A549 (cell line): ENCODE measurements around the gene EFCAB8. TPM values are rescaled to one million over a fixed set of nuclear protein-coding genes. Genes with fewer than 3 reads are reported as not detected.

ENCODE experiments used
- ATAC-seq, 2 experiments: fragments of 200-7000 bp in 1 of 2; fragments of >200 bp in 1 of 2; cut with Nextera tagmentation in 1 of 2; cut with Tn5 transposase in 1 of 2; 3 replicates each; pipeline versions ENCODE4 v1.8.0 to v1.9.1; 2018 to 2020; ENCODE audit warnings: mild to moderate bottlenecking in 1 of 2, moderate library complexity in 1 of 2
- CTCF ChIA-PET: fragments of 300-600 bp; sonication (Branson Sonifier 250); formaldehyde crosslinking; extraction: SDS; loops from one replicate; lab custom pipeline; 2021; ENCODE audit warnings: antibody characterized with exemption, inconsistent platforms; lab: Yijun Ruan, JAX
- POLR2A ChIA-PET: fragments of 350-600 bp; formaldehyde crosslinking; extraction: SDS; loops from one replicate; lab custom pipeline; 2021; ENCODE audit warnings: antibody characterized with exemption, inconsistent platforms; lab: Yijun Ruan, JAX
- DNase-seq, 2 experiments: peaks; one replicate each; pipeline versions ENCODE4 v3.0.0 to v3.0.0-alpha.2; 2011 to 2016; ENCODE audit warnings: low read depth in 1 of 2, low spot score in 1 of 2
- FAIRE-seq: peaks from 2 replicates; lab custom pipeline; 2011; peaks lifted over from hg19 to GRCh38; lab: Jason Lieb, UNC
- H3K27ac ChIP-seq, 2 experiments: fragments of >200 bp; sonication (Bioruptor Twin); formaldehyde crosslinking; 3 replicates each; pipeline ENCODE4 v1.5.1; 2016 to 2017
- H3K4me1 ChIP-seq: fragments of >200 bp; sonication (Bioruptor Twin); formaldehyde crosslinking; 3 replicates; pipeline ENCODE4 v1.6.1; 2016
- H3K4me2 ChIP-seq: fragments of >200 bp; sonication (Bioruptor Twin); formaldehyde crosslinking; 3 replicates; pipeline ENCODE4 v1.6.1; 2016
- H3K4me3 ChIP-seq: fragments of >200 bp; sonication (Bioruptor Twin); formaldehyde crosslinking; 3 replicates; pipeline ENCODE4 v1.5.1; 2016
- H3K9me3 ChIP-seq: fragments of >200 bp; sonication (Bioruptor Twin); formaldehyde crosslinking; 3 replicates; pipeline ENCODE4 v1.6.1; 2016
- BCL3 ChIP-seq: fragments of >200 bp; sonication (Bioruptor Twin); formaldehyde crosslinking; IDR thresholded peaks from 3 replicates; pipeline ENCODE4 v1.6.1; 2016
- BHLHE40 ChIP-seq: IDR thresholded peaks from 2 replicates; pipeline ENCODE4 v1.6.1; 2012; ENCODE audit warnings: low read depth, low read length, inconsistent platforms
- CBX2 ChIP-seq: fragments of 200-600 bp; sonication (generic); IDR thresholded peaks from 2 replicates; pipeline ENCODE4 v1.6.1; 2016; ENCODE audit warnings: low read depth, mild to moderate bottlenecking, borderline replicate concordance
- CBX8 ChIP-seq: fragments of 200-600 bp; sonication (generic); IDR thresholded peaks from 2 replicates; pipeline ENCODE4 v1.6.1; 2016
- EHF ChIP-seq: fragments of 250-450 bp; sonication (Bioruptor Pico); IDR thresholded peaks from 2 replicates; pipeline ENCODE4 v1.5.0; 2020; ENCODE audit warnings: mild to moderate bottlenecking
- EHMT2 ChIP-seq: fragments of 200-600 bp; sonication (generic); IDR thresholded peaks from 2 replicates; pipeline ENCODE4 v1.6.1; 2016; ENCODE audit warnings: antibody characterized with exemption, low read depth, mild to moderate bottlenecking, moderate library complexity
- EP300 ChIP-seq, 2 experiments: fragments of >200 bp; sonication (Bioruptor Twin); formaldehyde crosslinking; IDR thresholded peaks; 2 replicates in 1 of 2; 3 replicates in 1 of 2; pipeline ENCODE4 v1.6.1; 2016 to 2017
- ESRRA ChIP-seq: fragments of 150-350 bp; IDR thresholded peaks from 2 replicates; pipeline ENCODE4 v1.6.1; 2014; ENCODE audit warnings: mild to moderate bottlenecking, low read length, borderline replicate concordance
- HDAC2 ChIP-seq: fragments of 200-600 bp; sonication (generic); IDR thresholded peaks from 2 replicates; pipeline ENCODE4 v1.6.1; 2016
- HMGXB4 ChIP-seq: fragments of 250-450 bp; sonication (Bioruptor Pico); IDR thresholded peaks from 2 replicates; pipeline ENCODE4 v1.5.0; 2021; ENCODE audit warnings: mild to moderate bottlenecking, moderate library complexity, borderline replicate concordance
- HOXA7 ChIP-seq: fragments of 250-450 bp; sonication (Bioruptor Pico); IDR thresholded peaks from 2 replicates; pipeline ENCODE4 v1.5.0; 2020; ENCODE audit warnings: mild to moderate bottlenecking, moderate library complexity
- KDM5A ChIP-seq: fragments of 200-600 bp; sonication (generic); IDR thresholded peaks from 2 replicates; pipeline ENCODE4 v1.6.1; 2016; ENCODE audit warnings: antibody characterized with exemption, mild to moderate bottlenecking
- MAFK ChIP-seq: fragments of 450-650 bp; IDR thresholded peaks from 2 replicates; pipeline ENCODE4 v1.6.1; 2014; ENCODE audit not compliant: partially characterized antibody
- MAZ ChIP-seq: fragments of 150-350 bp; IDR thresholded peaks from 2 replicates; pipeline ENCODE4 v1.6.1; 2014; ENCODE audit warnings: antibody characterized with exemption, low read depth, low read length, borderline replicate concordance
- NPAS2 ChIP-seq: fragments of 250-450 bp; sonication (Bioruptor Pico); IDR thresholded peaks from 2 replicates; pipeline ENCODE4 v1.8.0; 2022; ENCODE audit warnings: mild to moderate bottlenecking, moderate library complexity, borderline replicate concordance
- PHF8 ChIP-seq: fragments of 200-600 bp; sonication (generic); IDR thresholded peaks from 2 replicates; pipeline ENCODE4 v1.6.1; 2016; ENCODE audit warnings: low read depth, mild to moderate bottlenecking, antibody characterized with exemption, moderate library complexity, borderline replicate concordance
- POLR2A ChIP-seq: IDR thresholded peaks from 2 replicates; pipeline ENCODE4 v1.6.1; 2012; ENCODE audit warnings: mild to moderate bottlenecking, low read length
- RARB ChIP-seq: fragments of 250-450 bp; sonication (Bioruptor Pico); IDR thresholded peaks from 2 replicates; pipeline ENCODE4 v1.8.0; 2021; ENCODE audit warnings: mild to moderate bottlenecking, moderate library complexity
- RCOR1 ChIP-seq: fragments of 150-350 bp; IDR thresholded peaks from 2 replicates; pipeline ENCODE4 v1.6.1; 2014; ENCODE audit warnings: antibody characterized with exemption, low read length, low read depth
- RFX5 ChIP-seq: fragments of 450-650 bp; IDR thresholded peaks from 2 replicates; pipeline ENCODE4 v1.7.1; 2014; ENCODE audit warnings: antibody characterized with exemption, mild to moderate bottlenecking, moderate library complexity
- RNF2 ChIP-seq: fragments of 200-600 bp; sonication (generic); IDR thresholded peaks from 2 replicates; pipeline ENCODE4 v1.6.1; 2016; ENCODE audit warnings: low read depth, mild to moderate bottlenecking, antibody characterized with exemption, moderate library complexity, borderline replicate concordance
- TP53 ChIP-seq: fragments of 250-450 bp; sonication (Bioruptor Pico); IDR thresholded peaks from 2 replicates; pipeline ENCODE4 v1.5.0; 2021; ENCODE audit warnings: mild to moderate bottlenecking, moderate library complexity
- USF2 ChIP-seq: fragments of 450-650 bp; IDR thresholded peaks from 2 replicates; pipeline ENCODE4 v1.6.1; 2014; ENCODE audit warnings: antibody characterized with exemption
- ZSCAN20 ChIP-seq: fragments of 250-450 bp; sonication (Bioruptor Pico); IDR thresholded peaks from 2 replicates; pipeline ENCODE4 v1.8.0; 2022; ENCODE audit warnings: mild to moderate bottlenecking, moderate library complexity
- WGBS: methylation state at CpG from one replicate; pipeline ENCODE4 v1.1.6; 2017; ENCODE audit errors: missing lambda C conversion rate; 5-methylcytosine and 5-hydroxymethylcytosine counted together
- polyA plus RNA-seq, 4 experiments: library from polyadenylated mRNA; depleted of rRNA in 3 of 4; stranded (reverse); fragments of >200 nt; fragmentation: RNase III in 1 of 4; extraction: RNeasy Plus Mini Kit Qiagen cat#74134 plus additional on column Dnase treatment in 1 of 4; gene quantifications; 2 replicates in 3 of 4; 3 replicates in 1 of 4; pipeline ENCODE4 v1.2.3, GENCODE V29; 2011 to 2017

EFCAB8 gene
- polyA plus RNA-seq, 2 of the 4 experiments (the other 2 are of a cell fraction): not detected

DNA sequence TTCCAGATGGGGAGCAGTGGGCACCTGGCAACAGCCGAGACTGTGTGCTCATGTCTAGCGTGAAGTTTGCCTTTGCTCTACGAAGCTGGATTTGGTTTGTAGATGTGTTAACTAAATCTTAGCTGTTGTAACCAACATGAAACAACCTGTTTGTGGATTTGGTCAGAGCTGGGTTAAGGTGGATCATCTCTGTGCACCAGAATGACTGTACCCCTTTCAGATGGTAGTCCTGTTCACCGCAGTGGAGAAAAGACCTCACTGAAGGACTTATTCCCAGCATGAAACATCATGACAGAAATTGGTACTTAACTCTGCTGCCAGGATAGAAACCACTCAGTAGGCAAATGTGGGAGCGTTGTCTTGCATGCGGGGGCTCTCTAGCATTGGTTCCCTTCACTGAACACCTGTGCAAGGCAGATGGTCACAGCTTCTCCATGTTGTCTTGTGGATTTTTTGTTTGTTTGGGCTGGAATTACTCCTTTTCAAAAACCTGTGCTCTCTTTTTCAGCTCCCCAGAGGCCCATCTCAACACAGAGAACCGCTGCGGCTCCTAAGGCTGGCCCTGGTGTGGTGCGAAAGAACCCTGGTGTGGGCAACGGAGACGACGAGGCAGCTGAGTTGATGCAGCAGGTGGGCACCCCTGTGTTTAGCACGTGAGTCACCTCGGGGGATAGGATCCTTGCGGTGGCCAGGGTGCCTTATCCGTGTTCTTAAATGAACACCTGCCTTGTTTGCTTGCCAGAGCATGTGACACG is 19.3 kb upstream of the EFCAB8 start:
- no peak for TF ChIP-seq BHLHE40
- no peak for TF ChIP-seq MAZ
- TF ChIP-seq TP53 (CRISPR knock-in tag): no peak
- TF ChIP-seq CBX2: no peak
- TF ChIP-seq HDAC2: no peak
- no peak for TF ChIP-seq USF2
- TF ChIP-seq NPAS2 (CRISPR knock-in tag): no peak
- no peak for TF ChIP-seq PHF8
- no peak for TF ChIP-seq RNF2
- no peak for TF ChIP-seq EHMT2
- TF ChIP-seq POLR2A: no peak
- TF ChIP-seq ESRRA: no peak
- TF ChIP-seq MAFK: no peak
- no peak for TF ChIP-seq RFX5
- TF ChIP-seq ZSCAN20 (CRISPR knock-in tag): no peak
- no peak for TF ChIP-seq HMGXB4
- no peak for TF ChIP-seq EP300 (IDR thresholded peaks at IDR 0.05)
- no peak for TF ChIP-seq HOXA7 (CRISPR knock-in tag)
- TF ChIP-seq BCL3: no peak
- TF ChIP-seq, all 56 proteins: peak for 0
- ChIA-PET CTCF (interaction anchor here (0.5 to 0.6 kb wide), 2 partner anchors 41 to 188 kb away, joined by 3 read pairs; no protein-coding TSS in a partner anchor), POLR2A (no interaction called here)

GRCh38 chr20:32839982-32840285 is 18.8 kb upstream of the EFCAB8 start:
- FAIRE-seq (no peak), DNase-seq (no peak), ATAC-seq (no peak)
- Histone ChIP-seq H3K9me3 (no peaks in the 10 kb centered on the region), H3K27ac (no peak overlapping the region)
- WGBS: 96% methylated on average over 4 of the region's 4 CpGs
- TF ChIP-seq RARB (CRISPR knock-in tag) (no peak), RFX5 (no peak), RCOR1 (no peak), CBX8 (no peak), EHF (CRISPR knock-in tag) (no peak), HMGXB4 (no peak), KDM5A (no peak)
- TF ChIP-seq, all 56 proteins: peak for 0
- H3K4me1 ChIP-seq: no peaks in the 10 kb centered on the region
- ChIA-PET CTCF (interaction anchor here (0.5 to 0.6 kb wide), 2 partner anchors 15 to 189 kb away, joined by 3 read pairs; no protein-coding TSS in a partner anchor), POLR2A (no interaction called here)
- no peak overlapping the region for H3K4me2 ChIP-seq
- no peak overlapping the region for H3K4me3 ChIP-seq

More for the DNA sequence above, 19.3 kb upstream of the EFCAB8 start:
- FAIRE-seq (no peak), DNase-seq (no peak), ATAC-seq (no peak)
- Histone ChIP-seq H3K4me1 (no peaks in the 10 kb centered on the region), H3K4me2 (no peak overlapping the region), H3K27ac (no peak overlapping the region), H3K9me3 (no peaks in the 10 kb centered on the region), H3K4me3 (no peak overlapping the region)
- 90% methylated on average over 17 of the region's 17 CpGs for WGBS
